ENCODE data around the gene KY.

Gene KY

GRCh38 chr3:134672571-134672970, 21.7 kb upstream of the KY start:
- DNase-seq (ENCODE audit: low read depth in 1 of 2, low spot score in 1 of 2) = no peak

GRCh38 chr3:134667956-134668355, 17.1 kb upstream of the KY start:
- no peak for DNase-seq (ENCODE audit: low read depth in 1 of 2, low spot score in 1 of 2)

- no peak for DNase-seq (ENCODE audit: low read depth in 1 of 2, low spot score in 1 of 2)
These were observed 16.6 kb upstream of the KY start for GRCh38 chr3:134667406-134667805.

- DNase-seq (ENCODE audit: low read depth in 1 of 2, low spot score in 1 of 2) = no peak
These were observed 16.1 kb upstream of the KY start for GRCh38 chr3:134666885-134667284.

GRCh38 chr3:134666466-134666865, 15.6 kb upstream of the KY start:
- no peak for DNase-seq (ENCODE audit: low read depth in 1 of 2, low spot score in 1 of 2)

- DNase-seq (ENCODE audit: low read depth in 1 of 2, low spot score in 1 of 2) = no peak
These were observed 15.2 kb upstream of the KY start for GRCh38 chr3:134666052-134666451.

- no peak for DNase-seq (ENCODE audit: low read depth in 1 of 2, low spot score in 1 of 2)
These were observed 14.4 kb upstream of the KY start for GRCh38 chr3:134665243-134665642.

GRCh38 chr3:134663721-134664456, 13.1 kb upstream of the KY start:
- DNase-seq (ENCODE audit: low read depth in 1 of 2, low spot score in 1 of 2) = no peak

GRCh38 chr3:134660046-134660441, 9.2 kb upstream of the KY start:
- DNase-seq (ENCODE audit: low read depth in 1 of 2, low spot score in 1 of 2) = no peak

- no peak for DNase-seq (ENCODE audit: low read depth in 1 of 2, low spot score in 1 of 2)
These were observed 8.7 kb upstream of the KY start for GRCh38 chr3:134659391-134660045.

- no peak for DNase-seq (ENCODE audit: low read depth in 1 of 2, low spot score in 1 of 2)
These were observed 7.7 kb upstream of the KY start for GRCh38 chr3:134658555-134658954.

GRCh38 chr3:134656211-134656800, 5.5 kb upstream of the KY start:
- DNase-seq (ENCODE audit: low read depth in 1 of 2, low spot score in 1 of 2) = no peak

GRCh38 chr3:134655706-134656105, 4.9 kb upstream of the KY start:
- no peak for DNase-seq (ENCODE audit: low read depth in 1 of 2, low spot score in 1 of 2)

- no peak for DNase-seq (ENCODE audit: low read depth in 1 of 2, low spot score in 1 of 2)
These were observed 3.2 kb upstream of the KY start for GRCh38 chr3:134654031-134654430.

GRCh38 chr3:134652886-134653630, 2.2 kb upstream of the KY start:
- no peak for DNase-seq (ENCODE audit: low read depth in 1 of 2, low spot score in 1 of 2)

- no peak for DNase-seq (ENCODE audit: low read depth in 1 of 2, low spot score in 1 of 2)
These were observed 1.6 kb upstream of the KY start for GRCh38 chr3:134652409-134652831.

- DNase-seq (ENCODE audit: low read depth in 1 of 2, low spot score in 1 of 2) = no peak
These were observed 672 bp upstream of the KY start for GRCh38 chr3:134651347-134652041.

- no peak for DNase-seq (ENCODE audit: low read depth in 1 of 2, low spot score in 1 of 2)
These were observed 1.6 kb downstream of the KY start for GRCh38 chr3:134649106-134649705.

- DNase-seq (ENCODE audit: low read depth in 1 of 2, low spot score in 1 of 2) = no peak
These were observed 2.7 kb downstream of the KY start for GRCh38 chr3:134647902-134648760.

- no peak for DNase-seq (ENCODE audit: low read depth in 1 of 2, low spot score in 1 of 2)
These were observed 4.7 kb downstream of the KY start for GRCh38 chr3:134646086-134646485.

Measured in activated T-helper 1 cell treated with anti-CD3 and anti-CD28 coated beads, Interleukin-2, amount 50 U/mL, for 16 hours (primary cell).